ENCODE data around the gene SMTN. TPM values are rescaled to one million over a fixed set of nuclear protein-coding genes. Genes with fewer than 3 reads are reported as not detected.

The SMTN gene
- total RNA-seq, 1 donor from 2014 or later = 54.0 TPM

DNA sequence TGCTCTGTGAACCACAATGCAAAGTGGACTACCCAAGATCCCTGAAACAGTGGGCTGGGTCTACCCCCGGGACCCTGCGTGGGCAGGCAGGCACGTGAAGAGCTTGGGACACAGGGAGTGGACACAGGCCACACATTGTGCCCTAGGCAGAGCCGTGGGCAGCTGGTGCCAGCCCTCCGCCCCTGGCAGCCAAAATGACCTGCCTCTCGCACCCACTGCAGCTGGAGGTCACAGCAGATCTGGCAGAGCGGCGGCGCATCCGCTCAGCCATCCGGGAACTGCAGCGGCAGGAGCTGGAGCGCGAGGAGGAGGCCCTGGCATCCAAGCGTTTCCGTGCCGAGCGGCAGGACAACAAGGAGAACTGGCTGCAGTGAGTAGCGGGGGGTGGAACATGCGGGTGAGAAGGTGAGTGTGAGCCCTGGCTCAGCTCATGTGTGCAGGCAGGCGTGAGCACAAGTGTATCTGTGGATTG lies 6.7 kb downstream of the SMTN start:
- Mint-ChIP-seq H3K27ac (no peak overlapping the region), H3K4me3 (no peak overlapping the region)

DNA sequence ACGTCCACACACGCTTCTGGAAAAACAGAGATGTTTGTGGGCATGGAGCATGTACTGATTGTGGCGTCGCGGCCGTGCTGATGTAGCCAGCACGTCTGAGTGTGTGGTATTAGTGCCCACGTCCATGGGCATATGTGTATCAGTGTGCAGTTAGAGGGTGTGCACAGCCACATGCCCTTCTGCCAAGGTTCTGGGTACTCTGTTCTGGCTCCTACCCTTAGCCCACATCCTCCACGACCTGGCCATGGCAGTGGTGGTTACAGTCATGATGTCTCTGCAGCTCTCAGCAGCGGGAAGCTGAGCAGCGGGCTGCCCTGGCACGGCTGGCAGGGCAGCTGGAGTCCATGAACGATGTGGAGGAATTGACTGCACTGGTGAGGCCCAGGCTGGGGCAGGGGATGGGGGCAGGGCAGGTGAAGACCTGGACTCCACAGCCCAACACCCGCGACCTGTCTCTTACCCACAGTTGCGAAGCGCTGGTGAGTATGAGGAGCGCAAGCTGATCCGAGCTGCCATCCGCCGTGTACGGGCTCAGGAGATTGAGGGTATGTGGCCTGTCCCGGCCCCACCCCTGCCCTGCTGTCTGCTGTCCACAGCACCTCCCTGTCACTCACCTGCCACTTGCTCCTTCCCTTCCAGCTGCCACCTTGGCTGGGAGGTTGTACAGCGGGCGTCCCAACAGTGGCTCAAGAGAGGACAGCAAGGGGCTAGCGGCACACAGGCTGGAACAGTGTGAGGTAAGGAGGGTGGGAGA lies 7.3 kb downstream of the SMTN start:
- H3K4me3 Mint-ChIP-seq = no peak overlapping the region
- TF ChIP-seq, protein P1, sequence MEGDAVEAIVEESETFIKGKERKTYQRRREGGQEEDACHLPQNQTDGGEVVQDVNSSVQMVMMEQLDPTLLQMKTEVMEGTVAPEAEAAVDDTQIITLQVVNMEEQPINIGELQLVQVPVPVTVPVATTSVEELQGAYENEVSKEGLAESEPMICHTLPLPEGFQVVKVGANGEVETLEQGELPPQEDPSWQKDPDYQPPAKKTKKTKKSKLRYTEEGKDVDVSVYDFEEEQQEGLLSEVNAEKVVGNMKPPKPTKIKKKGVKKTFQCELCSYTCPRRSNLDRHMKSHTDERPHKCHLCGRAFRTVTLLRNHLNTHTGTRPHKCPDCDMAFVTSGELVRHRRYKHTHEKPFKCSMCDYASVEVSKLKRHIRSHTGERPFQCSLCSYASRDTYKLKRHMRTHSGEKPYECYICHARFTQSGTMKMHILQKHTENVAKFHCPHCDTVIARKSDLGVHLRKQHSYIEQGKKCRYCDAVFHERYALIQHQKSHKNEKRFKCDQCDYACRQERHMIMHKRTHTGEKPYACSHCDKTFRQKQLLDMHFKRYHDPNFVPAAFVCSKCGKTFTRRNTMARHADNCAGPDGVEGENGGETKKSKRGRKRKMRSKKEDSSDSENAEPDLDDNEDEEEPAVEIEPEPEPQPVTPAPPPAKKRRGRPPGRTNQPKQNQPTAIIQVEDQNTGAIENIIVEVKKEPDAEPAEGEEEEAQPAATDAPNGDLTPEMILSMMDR (conservative IDR thresholded peaks at IDR 0.05) = no peak
- no peaks in the 10 kb centered on the region for H3K9me3 Mint-ChIP-seq
- H3K27me3 Mint-ChIP-seq = no peaks in the 10 kb centered on the region
- peaks cover 8% of the 10 kb centered on the region for H3K4me1 Mint-ChIP-seq (ENCODE audit: unreplicated experiment)
- H3K27ac Mint-ChIP-seq = no peak overlapping the region
- no peaks in the 10 kb centered on the region for H3K36me3 Mint-ChIP-seq
- DNase-seq (ENCODE audit: extremely low spot score, unreplicated experiment) = no peak

More for the DNA sequence above, 6.7 kb downstream of the SMTN start:
- no peaks in the 10 kb centered on the region for H3K9me3 Mint-ChIP-seq
- no peak for DNase-seq (ENCODE audit: extremely low spot score, unreplicated experiment)
- H3K36me3 Mint-ChIP-seq = no peaks in the 10 kb centered on the region
- TF ChIP-seq, protein P1 (conservative IDR thresholded peaks at IDR 0.05) = no peak
- no peaks in the 10 kb centered on the region for H3K27me3 Mint-ChIP-seq
- H3K4me1 Mint-ChIP-seq (ENCODE audit: unreplicated experiment) = peaks cover 14% of the 10 kb centered on the region

DNA sequence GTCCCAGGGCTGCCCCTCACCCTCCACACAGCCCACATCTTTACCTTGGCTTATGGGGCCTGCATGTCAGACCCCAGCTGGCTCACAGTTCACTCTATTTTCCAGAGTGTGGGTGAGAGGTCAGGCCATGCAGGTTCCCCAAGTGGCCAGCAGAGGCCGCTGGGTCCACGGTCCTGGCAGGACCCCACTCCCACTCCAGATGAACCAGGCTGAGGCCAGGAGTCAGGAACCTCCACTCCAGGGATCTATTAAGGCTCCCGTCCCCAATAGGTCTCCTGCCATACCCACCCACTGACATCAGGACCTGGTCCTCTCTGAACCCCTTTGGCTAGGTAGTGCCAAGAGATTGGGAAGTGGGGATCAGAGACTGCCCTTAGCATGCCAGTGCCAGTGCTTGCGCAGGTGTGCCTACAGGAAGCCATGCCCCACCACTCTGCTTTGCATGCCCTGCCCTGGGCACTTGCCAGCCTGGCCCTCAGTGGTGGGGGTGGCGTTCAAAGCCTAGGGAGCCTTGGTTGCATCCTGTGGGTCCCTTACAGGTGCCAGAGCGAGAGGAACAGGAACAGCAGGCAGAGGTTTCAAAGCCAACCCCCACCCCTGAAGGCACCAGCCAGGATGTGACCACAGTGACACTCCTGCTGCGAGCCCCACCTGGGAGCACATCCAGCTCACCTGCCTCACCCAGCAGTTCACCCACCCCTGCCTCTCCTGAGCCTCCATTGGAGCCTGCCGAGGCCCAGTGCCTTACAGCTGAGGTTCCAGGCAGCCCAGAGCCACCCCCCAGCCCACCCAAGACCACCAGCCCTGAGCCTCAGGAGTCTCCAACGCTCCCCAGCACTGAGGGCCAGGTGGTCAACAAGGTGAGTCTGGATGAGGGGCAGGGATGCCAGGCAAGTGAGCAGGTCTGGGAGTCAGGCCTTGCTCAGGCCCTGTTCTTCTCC lies 8.3 kb downstream of the SMTN start:
- TF ChIP-seq, protein P1 (conservative IDR thresholded peaks at IDR 0.05) = peak; percentile 84
- DNase-seq (ENCODE audit: extremely low spot score, unreplicated experiment) = no peak
- H3K9me3 Mint-ChIP-seq = no peaks in the 10 kb centered on the region
- no peak overlapping the region for H3K27ac Mint-ChIP-seq
- peak overlapping the region; percentile 52 for H3K4me3 Mint-ChIP-seq
- H3K36me3 Mint-ChIP-seq = no peaks in the 10 kb centered on the region
- peaks cover under 1% of the 10 kb centered on the region for H3K4me1 Mint-ChIP-seq (ENCODE audit: unreplicated experiment)
- no peaks in the 10 kb centered on the region for H3K27me3 Mint-ChIP-seq

- no peaks in the 10 kb centered on the region for H3K4me1 Mint-ChIP-seq (ENCODE audit: unreplicated experiment)
- H3K27me3 Mint-ChIP-seq = no peaks in the 10 kb centered on the region
- no peak for DNase-seq (ENCODE audit: extremely low spot score, unreplicated experiment)
These were observed 9.3 kb downstream of the SMTN start for GRCh38 chr22:31090217-31091085.

More at GRCh38 chr22:31090217-31091085, 9.3 kb downstream of the SMTN start:
- H3K9me3 Mint-ChIP-seq = no peaks in the 10 kb centered on the region
- TF ChIP-seq, protein P1 (conservative IDR thresholded peaks at IDR 0.05) = no peak
- H3K36me3 Mint-ChIP-seq = no peaks in the 10 kb centered on the region
- H3K4me3 Mint-ChIP-seq = no peak overlapping the region
- H3K27ac Mint-ChIP-seq = no peak overlapping the region
